ENCODE data around the gene SLC6A18.
"Not testable (repeated sequence)": the region's sequence is repeated elsewhere in the genome, so short reads cannot be mapped to it uniquely, and the experiment has no call there.

The SLC6A18 gene

DNA sequence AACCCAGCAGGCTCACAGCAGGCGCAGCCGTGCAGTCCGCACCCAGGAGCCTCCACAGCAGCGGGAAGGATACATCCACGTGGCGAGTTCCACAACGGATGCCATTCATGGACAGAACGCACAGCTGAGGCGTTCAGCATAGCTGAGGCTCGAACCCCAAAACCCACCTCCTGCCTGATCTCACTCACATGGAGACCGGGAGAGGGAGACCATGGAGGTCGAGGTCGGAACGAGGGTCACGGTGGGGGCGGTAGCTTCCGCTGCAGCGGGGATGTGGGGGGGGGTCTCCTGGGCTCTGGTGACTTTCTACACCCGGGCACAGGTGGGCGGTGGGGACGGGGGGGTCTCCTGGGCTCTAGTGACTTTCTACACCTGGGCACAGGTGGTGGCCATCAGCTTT is 52.1 kb downstream of the SLC6A18 start:
- DNase-seq (ENCODE audit: low read depth), result no peak

DNA sequence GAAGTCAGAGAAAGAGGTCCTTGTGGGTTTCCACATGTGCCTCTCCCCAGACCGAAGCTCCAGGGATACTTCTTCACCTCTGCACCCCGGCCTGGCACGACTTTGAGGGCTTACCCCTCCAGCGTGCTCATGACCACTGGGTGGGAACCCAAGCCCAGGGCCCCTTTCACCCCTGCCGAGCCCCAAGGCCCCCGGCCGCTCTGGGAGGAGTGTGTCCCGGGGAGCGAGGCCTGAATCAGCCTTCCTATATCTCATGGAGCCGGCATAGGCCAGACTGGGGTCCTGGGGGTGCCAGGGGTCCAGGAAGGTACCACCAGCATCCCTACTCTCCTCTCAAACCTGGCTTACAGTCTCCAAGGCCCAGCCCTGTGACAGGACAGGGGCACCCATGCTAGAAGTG is 52.6 kb downstream of the SLC6A18 start:
- DNase-seq (ENCODE audit: low read depth), result no peak

DNA sequence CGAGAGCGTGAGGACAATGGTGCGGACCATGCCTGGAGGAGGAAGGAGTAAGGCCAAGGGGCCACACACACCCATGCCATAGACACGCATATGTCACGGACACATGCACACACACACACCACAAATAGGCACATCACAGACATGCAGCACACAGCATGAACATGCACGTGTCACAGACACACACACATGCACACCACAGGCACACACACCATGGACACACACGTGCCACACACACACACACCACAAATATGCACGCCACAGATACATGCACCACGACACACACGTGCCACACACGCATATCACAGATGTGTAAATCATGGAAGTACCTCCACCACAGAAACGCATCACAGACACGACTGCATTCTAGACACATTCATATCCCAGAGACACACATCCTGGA is 53.0 kb downstream of the SLC6A18 start:
- no peak for DNase-seq (ENCODE audit: low read depth)

DNA sequence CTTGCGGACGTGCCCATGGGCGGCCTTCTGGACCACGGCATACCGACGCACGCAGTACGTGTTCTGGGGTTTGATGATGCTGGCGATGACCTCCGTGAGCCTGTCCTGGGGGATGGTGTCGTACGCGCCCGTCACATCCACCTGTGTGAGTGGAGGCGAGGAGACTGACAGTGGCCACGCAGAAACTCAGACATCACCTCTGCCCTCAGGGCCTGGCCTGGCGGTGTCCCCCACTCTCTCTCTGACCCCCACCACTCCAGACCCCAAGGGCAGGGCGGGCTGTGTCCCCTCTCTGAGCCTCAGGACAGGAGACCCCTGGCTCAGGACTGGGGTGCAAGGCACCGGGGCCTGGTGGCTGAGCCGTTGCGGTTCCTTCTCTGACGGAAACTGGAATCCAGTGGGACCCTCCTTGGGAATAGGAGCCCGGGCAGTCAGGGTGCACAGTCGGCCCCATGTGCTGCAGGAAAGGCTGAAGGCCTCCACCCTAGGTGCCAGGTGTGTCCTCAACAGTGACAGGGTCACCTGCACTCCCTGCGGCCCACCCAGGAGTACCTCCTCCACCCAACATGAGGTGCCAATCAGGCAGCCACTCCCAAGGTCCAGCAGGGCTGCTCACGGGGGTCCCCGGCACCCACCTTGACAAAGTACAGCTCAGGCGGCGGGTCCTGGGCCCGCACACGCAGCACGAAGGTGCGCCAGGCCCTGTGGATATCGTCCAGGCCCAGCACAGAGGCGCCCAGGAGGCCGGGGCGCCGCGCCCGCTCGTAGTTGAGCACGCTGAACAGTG is 53.7 kb downstream of the SLC6A18 start:
- no peak for DNase-seq (ENCODE audit: low read depth)

DNA sequence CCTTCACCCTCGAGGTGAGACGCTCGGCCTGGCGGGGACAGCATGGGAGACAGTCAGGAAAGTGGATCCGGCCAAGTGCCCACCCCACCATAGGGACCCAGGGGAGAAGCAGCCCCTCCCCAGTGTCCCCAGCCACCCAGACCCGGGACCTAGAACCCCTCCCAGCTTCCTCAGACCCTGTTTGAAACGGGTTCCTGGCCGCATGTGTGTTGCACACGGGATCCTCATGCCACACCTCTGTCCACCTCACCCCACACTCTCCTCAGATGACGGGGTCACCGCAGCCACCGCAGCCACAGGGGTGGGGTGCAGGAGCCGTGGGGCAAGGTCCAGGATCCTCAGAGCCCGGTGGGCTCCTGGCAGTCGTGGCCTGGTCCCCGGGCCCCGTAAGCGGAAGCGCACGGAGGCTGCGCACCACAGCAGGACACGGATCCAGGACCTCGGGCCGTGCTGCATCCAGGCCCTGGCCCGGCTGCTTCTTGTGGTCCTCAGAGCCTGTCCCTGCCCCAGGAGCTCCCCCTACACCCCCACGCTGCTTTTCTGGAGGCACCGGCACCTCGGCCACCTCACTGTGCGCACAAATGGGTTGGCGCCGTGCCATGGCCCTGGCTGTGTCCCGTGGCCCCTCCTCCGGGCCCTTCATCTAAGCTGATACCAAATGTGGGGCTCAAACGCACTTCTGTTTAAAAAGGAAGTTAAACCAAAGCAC is 54.4 kb downstream of the SLC6A18 start:
- DNase-seq (ENCODE audit: low read depth), result no peak

DNA sequence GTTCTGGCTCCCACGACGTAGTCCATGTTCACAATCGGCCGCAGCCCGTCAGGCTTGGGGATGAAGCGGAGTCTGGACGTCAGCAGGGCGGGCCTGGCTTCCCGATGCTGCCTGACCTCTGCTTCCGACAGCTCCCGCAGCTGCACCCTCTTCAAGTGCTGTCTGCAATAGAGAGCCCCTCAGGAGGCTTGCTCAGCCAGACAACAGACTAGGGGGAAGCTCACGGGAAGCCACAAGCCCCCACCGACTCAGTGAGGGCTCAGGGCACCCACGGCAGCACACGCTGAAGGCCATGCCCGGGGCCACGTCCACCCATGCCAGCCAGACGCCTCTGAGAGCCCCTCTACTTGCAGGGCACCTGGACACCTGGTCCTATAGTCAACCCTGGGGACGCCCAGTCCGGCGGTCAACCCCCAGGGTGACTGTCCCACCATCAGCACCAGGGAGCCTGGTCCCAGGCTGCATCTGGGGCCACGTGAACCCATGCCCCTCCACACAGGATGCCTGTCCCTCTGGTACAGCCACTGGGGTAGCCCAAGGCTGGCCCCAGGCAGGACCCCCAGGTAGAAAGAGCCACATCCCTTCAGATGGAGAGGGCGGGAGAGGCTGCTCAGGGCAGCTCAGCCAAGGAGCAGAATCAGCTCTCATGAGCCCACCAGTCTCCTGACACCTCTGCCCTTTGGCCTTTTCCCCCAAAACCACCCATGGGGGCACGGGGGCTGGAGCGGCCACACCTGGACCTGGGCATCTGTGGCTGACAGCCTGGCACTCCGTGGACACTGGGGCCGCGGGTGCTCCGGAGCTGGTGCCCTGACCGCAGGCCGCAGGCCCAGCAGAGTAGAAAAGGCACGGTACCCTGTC is 55.2 kb downstream of the SLC6A18 start:
- no peak for DNase-seq (ENCODE audit: low read depth)

DNA sequence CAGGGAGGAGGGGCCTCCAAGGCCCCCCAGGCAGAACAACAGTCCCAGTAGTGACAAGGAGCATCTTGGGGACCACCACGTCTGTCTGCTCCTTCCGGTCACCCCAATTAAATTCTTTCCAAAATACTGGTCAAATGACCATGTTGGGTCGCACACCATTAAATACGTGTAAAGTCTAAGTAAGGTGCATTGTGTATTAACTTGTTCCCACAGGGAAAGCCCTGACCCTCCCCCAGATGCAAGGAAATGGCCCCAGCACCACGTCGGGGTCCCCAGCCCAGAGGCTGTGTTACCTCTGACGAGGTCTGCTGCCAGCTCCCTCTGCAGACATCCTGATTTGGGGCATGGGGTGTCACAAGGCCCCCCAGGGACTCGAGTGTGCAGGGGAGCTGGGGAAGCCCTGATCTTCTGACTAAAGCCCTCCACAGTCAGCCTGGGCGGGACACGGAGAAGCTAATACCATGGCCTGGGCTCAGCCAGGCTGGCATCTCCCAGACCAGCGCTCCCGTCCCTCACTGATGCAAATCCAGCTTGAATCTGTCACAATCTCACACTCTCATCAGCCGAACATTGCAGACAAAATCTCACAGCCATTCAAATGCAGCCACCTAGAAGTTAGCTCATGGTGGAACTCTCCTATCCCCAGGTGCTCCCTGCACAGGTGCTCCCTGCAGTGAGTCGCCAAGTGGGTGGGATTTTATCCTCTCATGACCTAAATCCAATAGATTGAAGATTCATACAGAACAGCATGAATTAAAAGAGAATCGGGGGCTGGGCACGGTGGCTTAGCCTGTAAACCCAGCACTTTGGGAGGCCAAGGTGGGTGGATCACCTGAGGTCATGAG is 56.1 kb downstream of the SLC6A18 start:
- DNase-seq (ENCODE audit: low read depth), result no peak

DNA sequence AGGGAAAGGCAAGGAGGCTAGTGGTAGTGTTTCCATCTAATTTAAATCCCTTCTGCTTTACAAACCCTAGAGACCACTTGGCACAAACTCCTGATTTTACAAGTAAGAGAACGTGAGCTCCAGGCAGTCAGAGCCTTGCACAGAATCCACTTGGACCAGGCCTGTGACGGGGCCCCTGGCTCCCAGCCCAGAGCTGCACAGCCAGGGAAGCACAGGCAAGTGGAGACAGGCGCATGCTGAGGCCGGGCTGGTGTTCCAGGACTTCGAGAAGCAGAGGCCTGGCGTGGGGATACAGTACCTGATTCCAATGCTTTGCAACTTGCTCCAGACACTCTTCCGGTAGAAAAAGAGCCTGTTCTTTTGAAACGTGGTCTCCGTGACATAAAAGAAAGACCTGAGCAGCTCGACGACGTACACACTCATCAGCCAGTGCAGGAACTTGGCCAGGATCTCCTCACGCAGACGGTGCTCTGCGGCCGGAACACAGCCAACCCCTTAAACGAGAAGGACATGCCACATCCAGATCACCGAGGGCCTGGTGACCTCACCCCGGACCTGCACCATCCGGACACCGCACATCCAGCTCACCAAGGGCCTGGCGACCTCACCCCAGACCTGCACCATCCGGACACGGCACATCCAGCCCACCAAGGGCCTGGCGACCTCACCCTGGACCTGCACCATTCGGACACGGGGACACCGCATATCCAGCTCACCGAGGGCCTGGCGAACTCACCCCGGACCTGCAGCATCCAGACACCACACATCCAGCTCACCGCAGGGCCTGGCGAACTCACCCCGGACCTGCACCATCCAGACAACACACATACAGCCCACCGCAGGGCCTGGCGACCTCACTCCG is 57.2 kb downstream of the SLC6A18 start:
- DNase-seq (ENCODE audit: low read depth), result no peak

DNA sequence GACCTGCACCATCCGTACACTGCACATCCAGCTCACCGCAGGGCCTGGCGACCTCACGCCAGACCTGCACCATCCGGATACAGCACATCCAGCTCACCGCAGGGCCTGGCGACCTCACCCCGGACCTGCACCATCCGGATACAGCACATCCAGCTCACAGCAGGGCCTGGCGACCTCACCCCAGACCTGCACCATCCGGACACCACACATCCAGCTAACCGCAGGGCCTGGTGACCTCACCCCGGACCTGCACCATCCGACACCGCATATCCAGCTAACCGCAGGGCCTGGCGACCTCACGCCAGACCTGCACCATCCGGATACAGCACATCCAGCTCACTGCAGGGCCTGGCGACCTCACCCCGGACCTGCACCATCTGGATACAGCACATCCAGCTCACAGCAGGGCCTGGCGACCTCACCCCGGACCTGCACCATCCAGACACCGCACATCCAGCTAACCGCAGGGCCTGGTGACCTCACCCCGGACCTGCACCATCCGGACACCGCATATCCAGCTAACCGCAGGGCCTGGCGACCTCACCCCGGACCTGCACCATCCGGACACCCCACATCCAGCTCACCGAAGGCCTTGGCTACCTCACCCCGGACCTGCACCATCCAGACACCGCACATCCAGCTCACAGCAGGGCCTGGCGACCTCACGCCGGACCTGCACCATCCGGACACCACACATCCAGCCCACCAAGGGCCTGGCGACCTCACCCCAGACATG is 58.0 kb downstream of the SLC6A18 start:
- DNase-seq (ENCODE audit: low read depth), result not testable (repeated sequence)

DNA sequence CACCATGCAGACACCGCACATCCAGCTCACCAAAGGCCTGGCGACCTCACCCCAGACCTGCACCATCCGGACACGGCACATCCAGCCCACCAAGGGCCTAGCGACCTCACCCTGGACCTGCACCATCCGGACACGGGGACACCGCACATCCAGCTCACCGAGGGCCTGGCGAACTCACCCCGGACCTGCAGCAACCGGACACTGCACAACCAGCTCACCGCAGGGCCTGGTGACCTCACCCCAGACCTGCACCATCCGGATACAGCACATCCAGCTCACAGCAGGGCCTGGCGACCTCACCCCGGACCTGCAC is 58.5 kb downstream of the SLC6A18 start:
- DNase-seq (ENCODE audit: low read depth), result not testable (repeated sequence)

DNA sequence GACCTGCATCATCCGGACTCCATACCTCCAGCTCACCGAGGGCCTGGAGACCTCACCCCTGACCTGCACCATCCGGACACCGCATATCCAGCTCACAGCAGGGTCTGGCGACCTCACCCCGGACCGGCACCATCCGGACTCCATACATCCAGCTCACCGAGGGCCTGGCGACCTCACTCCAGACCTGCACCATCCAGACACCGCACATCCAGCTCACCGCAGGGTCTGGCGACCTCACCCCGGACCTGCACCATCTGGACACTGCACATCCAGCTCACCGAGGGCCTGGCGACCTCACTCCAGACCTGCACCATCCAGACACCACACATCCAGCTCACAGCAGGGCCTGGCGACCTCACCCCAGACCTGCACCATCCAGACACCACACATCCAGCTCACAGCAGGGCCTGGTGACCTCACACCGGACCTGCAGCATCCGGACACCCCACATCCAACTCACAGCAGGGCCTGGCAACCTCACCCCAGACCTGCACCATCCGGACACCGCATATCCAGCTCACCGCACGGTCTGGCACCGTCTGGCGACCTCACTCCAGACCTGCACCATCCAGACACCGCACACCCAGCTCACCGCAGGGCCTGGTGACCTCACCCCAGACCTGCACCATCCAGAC is 59.3 kb downstream of the SLC6A18 start:
- not testable (repeated sequence) for DNase-seq (ENCODE audit: low read depth)

DNA sequence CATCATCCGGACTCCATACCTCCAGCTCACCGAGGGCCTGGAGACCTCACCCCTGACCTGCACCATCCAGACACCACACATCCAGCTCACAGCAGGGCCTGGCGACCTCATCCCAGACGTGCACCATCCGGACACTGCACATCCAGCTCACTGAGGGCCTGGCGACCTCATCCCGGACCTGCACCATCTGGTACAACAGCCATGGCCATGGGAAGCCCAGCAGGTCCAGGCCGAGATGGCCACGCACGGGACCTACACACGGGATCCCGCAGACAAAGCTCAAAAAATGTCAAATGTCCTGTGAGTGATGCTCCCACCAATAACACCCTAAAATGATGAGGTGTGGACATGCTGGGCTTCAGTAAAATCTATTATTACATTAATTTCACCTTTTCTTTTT is 60.0 kb downstream of the SLC6A18 start:
- DNase-seq (ENCODE audit: low read depth), result no peak

DNA sequence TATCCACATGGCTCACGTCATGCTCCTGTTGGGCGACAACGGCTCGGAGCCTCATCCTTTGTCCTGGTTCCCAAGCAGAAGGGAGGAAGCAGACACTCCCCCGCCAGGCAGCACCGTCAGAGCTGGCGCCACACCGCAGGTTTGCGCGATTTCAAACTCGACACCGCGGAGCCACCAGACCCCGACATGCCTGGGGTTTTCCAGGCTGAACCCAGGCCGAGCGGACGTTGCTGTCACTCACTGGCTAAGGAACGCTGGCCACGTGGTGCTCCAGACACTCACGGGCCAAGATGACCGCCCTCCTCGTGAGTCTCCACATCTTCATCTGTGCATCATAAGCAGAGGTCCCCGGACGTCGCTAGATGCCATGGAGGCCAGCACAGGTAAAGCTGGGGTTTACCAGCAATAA is 60.7 kb downstream of the SLC6A18 start:
- no peak for DNase-seq (ENCODE audit: low read depth)

DNA sequence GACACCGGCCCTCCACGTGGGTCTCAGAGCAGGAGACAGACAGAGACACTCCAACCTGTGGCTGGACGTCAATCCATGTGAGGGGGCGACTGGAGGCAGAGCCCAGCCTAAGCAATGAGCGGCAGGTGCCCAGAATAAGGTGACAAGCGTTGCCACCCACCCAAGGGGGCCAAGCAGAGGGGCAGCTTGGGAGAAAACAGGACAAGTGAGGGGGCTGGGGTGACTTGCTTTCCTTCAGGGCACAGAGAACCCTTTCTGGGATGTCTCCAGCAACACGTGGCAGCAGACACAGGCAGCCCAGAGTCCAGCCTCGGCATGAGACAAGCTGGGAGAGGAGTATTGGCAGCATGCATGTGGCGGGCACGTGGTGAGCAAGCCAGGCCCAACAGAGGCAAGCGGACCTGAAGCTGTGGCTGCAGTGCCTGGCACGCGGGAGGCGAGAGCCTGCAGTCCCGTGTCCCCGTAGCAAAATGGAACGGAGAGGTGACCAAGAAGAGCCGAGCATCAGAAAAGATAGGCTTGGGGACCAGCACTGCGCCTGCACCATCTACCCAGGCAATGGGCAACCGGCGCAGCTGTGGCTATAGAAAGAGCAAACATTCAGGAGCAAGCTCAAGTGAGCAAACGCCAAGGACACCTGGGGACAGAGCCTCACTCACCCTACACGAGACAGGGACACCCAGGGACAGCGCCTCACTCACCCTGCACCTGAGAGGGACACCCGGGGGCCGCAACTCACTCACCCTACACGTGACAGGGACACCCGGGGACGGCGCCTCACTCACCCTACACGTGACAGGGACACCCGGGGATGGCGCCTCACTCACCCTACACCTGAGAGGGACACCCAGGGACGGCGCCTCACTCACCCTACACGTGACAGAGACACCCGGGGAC is 63.5 kb downstream of the SLC6A18 start:
- no peak for DNase-seq (ENCODE audit: low read depth)

DNA sequence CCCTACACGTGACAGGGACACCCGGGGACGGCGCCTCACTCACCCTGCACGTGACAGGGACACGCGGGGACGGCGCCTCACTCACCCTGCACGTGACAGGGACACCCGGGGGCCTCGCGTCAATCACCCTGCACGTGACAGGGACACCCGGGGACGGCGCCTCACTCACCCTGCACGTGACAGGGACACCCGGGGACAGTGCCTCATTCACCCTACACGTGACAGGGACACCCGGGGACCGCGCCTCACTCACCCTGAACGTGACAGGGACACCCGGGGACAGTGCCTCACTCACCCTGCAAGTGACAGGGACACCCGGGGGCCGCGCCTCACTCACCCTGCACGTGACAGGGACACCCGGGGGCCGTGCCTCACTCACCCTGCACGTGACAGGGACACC is 64.4 kb downstream of the SLC6A18 start:
- not testable (repeated sequence) for DNase-seq (ENCODE audit: low read depth)

DNA sequence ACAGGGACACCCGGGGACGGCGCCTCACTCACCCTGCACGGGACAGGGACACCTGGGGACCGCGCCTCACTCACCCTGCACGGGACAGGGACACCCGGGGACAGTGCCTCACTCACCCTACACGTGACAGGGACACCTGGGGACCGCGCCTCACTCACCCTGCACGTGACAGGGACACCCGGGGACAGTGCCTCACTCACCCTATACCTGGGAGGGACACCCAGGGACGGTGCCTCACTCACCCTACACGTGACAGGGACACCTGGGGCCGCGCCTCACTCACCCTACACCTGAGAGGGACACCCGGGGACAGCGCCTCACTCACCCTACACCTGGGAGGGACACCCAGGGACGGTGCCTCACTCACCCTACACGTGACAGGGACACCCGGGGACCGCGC is 65.8 kb downstream of the SLC6A18 start:
- DNase-seq (ENCODE audit: low read depth), result not testable (repeated sequence)

DNA sequence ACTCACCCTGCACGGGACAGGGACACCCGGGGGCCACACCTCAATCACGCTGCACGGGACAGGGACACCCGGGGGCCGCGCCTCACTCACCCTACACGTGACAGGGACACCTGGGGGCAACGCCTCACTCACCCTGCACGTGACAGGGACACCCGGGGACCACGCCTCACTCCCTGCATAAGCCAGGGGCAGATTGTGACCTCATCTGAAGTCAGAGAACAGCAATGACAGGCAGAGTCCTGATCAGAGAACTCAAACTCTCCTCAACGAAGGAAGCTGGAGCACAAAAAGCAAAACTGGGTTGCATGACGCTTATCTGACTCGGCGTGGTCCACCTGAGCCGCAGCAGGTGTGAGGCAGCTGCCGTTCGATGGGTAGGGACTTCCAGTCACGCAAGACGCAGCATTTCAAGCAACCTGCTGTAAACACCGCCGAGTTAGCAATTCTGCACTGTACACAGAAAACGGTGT is 66.5 kb downstream of the SLC6A18 start:
- DNase-seq (ENCODE audit: low read depth), result no peak

DNA sequence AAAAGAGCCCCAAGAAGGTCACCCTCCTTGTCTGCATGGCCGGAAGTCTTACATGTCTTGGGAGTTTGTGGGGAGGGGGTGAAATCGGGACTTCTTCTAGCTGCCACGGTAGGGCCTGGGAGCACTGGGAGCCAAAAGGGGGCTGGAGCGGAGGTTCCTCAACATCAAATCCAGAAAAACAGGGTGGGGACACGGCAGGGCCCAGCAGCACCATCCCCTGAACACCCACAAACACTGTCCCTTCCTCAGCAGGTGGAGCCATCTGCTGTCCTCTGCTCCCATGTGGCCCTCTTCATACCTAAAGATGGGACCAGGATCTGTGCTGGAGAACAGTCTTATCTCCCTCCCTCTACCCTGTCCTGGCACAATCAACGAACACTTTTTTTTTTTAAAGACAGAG is 67.0 kb downstream of the SLC6A18 start:
- no peak for DNase-seq (ENCODE audit: low read depth)

Data from non-pigmented ciliary epithelial cell (primary cell).